ENCODE results near the gene FXYD1.

DNA sequence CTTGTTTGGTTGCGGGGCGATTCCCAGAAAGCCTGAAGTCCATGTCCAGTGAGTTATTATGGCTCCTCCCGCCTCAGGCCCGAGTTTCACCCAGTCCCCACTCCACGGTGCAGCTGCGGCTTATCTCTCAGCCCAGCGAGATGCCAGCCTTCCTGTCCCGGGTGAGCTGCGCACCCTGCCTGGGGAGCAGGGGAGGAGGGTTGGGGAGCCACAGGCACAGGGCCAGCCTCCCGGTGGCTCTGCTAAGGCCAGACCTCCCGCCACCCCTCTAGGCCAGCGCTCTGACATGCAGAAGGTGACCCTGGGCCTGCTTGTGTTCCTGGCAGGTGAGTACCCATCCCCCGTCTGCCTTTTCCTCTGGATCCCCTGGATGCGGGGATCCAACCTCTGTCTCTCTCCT, 19.5 kb upstream of the FXYD1 start:
- no peak for TF ChIP-seq POLR2AphosphoS5 (IDR thresholded peaks at IDR 0.05; ENCODE audit: low read depth, low read length)
- no peak for TF ChIP-seq POLR2A (IDR thresholded peaks at IDR 0.05; ENCODE audit: low read depth, low read length)

Measured in GM12892 (cell line).